ENCODE results near the gene CFAP58. TPM values are rescaled to one million over a fixed set of nuclear protein-coding genes. Genes with fewer than 3 reads are reported as not detected.

Gene CFAP58
- total RNA-seq, 1 experiment from 2014 or later = 0.63 TPM

DNA sequence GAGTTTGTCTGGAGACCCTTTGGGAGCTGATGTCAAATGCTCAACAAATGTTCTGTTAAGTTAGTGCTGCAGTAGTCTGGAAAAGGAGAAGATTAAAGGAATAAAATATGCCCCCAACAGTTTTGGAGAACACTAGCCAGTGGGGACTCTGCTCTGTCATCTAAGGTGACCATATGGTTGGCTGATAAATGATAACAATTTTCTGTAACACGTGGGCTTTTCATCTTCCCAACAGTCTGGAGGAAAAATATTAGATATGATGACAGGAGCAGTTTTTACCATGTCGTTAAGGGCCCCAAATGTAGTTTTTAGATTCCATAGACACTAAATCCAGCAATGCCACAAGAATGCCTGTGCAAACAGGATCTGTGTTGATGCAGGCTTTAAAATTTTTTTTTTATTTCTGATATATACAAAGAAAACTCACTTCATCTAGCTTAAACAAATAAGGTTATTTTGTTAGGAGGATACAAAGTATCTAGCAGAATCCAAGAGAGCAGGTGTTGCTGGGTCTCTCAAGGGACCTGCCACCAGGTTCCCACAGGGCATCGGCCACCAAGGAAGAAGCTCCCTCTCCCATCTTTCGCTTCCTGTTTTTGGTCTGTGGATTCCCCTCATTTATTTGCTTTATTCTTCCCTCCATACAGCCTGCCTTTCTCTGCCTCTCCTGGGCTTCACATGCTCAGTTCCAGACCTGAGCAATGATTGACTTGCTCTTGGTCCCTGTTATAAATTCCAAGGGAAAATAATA is 6.2 kb upstream of the CFAP58 start:
- no CpG with 5 or more reads among the region's 4 CpGs for WGBS (ENCODE audit: extremely low coverage, insufficient read length, low lambda C conversion rate)
- Mint-ChIP-seq H3K4me3 (no peak overlapping the region), H3K36me3 (ENCODE audit: insufficient read depth in 1 of 3, low read depth in 3 of 3) (no peaks in the 10 kb centered on the region), H3K27ac (no peak overlapping the region), H3K27me3 (ENCODE audit: low read depth) (no peaks in the 10 kb centered on the region; the same call in 1 of the 2 replicates), H3K4me1 (peaks cover 7 to 8% of the 10 kb centered on the region in 2 experiments; a peak in 3 of 4 replicates), H3K9me3 (no peaks in the 10 kb centered on the region)
- Histone ChIP-seq H2BK20ac (ENCODE audit: low read depth, low read length, poor library complexity, severe bottlenecking) (no peak overlapping the region), H3K27me3 (ENCODE audit: insufficient read depth, low read length) (no peaks in the 10 kb centered on the region; the same call in 1 of the 2 replicates), H4K5ac (ENCODE audit: insufficient read length, low read depth, low read length) (no peak overlapping the region), H3K9me3 (ENCODE audit: control insufficient read depth, low read depth, low read length) (no peaks in the 10 kb centered on the region), H2BK12ac (ENCODE audit: insufficient read length, low read depth, low read length) (no peak overlapping the region), H3T11ph (ENCODE audit: low read length) (no peak overlapping the region), H2BK5ac (ENCODE audit: insufficient read length, low read length) (no peak overlapping the region), H4K20me1 (ENCODE audit: control insufficient read depth, insufficient read depth, insufficient read length) (no peaks in the 10 kb centered on the region), H3K79me2 (ENCODE audit: insufficient read depth, low read length) (no peaks in the 10 kb centered on the region), H3K23me2 (ENCODE audit: insufficient read length, low read depth, low read length, poor library complexity, severe bottlenecking) (no peaks in the 10 kb centered on the region), H3K79me1 (ENCODE audit: insufficient read depth, low read depth, low read length, poor library complexity, severe bottlenecking) (no peaks in the 10 kb centered on the region), H3K56ac (ENCODE audit: insufficient read length, low read depth, low read length) (no peak overlapping the region), H4K8ac (replicated peaks; ENCODE audit: insufficient read length, low read depth, low read length) (no peak overlapping the region), H2AK5ac (ENCODE audit: insufficient read length, low read length) (no peak overlapping the region), H3K27ac (ENCODE audit: insufficient read length, low read depth, low read length) (no peak overlapping the region), H3K4me2 (ENCODE audit: insufficient read depth, insufficient read length, low read length) (no peak overlapping the region), H4K91ac (ENCODE audit: insufficient read length, low read depth, low read length) (no peak overlapping the region), H2AFZ (ENCODE audit: low read length) (no peak overlapping the region), H3K4ac (ENCODE audit: low read depth, low read length) (no peak overlapping the region), H2BK120ac (ENCODE audit: low read depth, low read length, poor library complexity, severe bottlenecking) (no peak overlapping the region), H2BK15ac (ENCODE audit: low read depth, low read length) (no peak overlapping the region), H3K18ac (ENCODE audit: insufficient read length, low read depth, low read length) (no peak overlapping the region), H3K23ac (ENCODE audit: insufficient read length, low read depth, low read length) (no peak overlapping the region), H3K14ac (ENCODE audit: insufficient read depth, low read length) (no peak overlapping the region), H3K4me1 (ENCODE audit: insufficient read depth, low read length) (peaks cover 8% of the 10 kb centered on the region; the same call in 1 of the 2 replicates), H3K9ac (ENCODE audit: extremely low read depth, insufficient read length, low read length) (no peak overlapping the region)
- TF ChIP-seq, protein P1, sequence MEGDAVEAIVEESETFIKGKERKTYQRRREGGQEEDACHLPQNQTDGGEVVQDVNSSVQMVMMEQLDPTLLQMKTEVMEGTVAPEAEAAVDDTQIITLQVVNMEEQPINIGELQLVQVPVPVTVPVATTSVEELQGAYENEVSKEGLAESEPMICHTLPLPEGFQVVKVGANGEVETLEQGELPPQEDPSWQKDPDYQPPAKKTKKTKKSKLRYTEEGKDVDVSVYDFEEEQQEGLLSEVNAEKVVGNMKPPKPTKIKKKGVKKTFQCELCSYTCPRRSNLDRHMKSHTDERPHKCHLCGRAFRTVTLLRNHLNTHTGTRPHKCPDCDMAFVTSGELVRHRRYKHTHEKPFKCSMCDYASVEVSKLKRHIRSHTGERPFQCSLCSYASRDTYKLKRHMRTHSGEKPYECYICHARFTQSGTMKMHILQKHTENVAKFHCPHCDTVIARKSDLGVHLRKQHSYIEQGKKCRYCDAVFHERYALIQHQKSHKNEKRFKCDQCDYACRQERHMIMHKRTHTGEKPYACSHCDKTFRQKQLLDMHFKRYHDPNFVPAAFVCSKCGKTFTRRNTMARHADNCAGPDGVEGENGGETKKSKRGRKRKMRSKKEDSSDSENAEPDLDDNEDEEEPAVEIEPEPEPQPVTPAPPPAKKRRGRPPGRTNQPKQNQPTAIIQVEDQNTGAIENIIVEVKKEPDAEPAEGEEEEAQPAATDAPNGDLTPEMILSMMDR (conservative IDR thresholded peaks at IDR 0.05) = no peak
- no peak for DNase-seq
